Panc1 (cell line): ENCODE data around the gene SPPL2C. TPM values are rescaled to one million over a fixed set of nuclear protein-coding genes. Genes with fewer than 3 reads are reported as not detected.

Experiments used
- ATAC-seq: fragments of 200-7000 bp; cut with Tn5 transposase; 2 replicates; pipeline ENCODE4 v1.9.1; 2020; ENCODE audit warnings: mild to moderate bottlenecking, moderate library complexity
- BruUV-seq: library from RNA; stranded (reverse); fragments of 400-500 nt; replicated peaks from 2 replicates; lab custom pipeline; 2021; lab: Mats Ljungman, UMichigan
- CTCF ChIA-PET: fragments of 300-600 bp; sonication (Branson Sonifier 250); formaldehyde crosslinking; loops from one replicate; lab custom pipeline; 2022; ENCODE audit warnings: antibody characterized with exemption; lab: Charles Lee
- POLR2A ChIA-PET: fragments of 300-600 bp; sonication (Branson Sonifier 250); formaldehyde crosslinking; loops from one replicate; lab custom pipeline; 2022; ENCODE audit warnings: antibody characterized with exemption; lab: Charles Lee
- DNase-seq: peaks from one replicate; pipeline ENCODE4 v3.0.0-alpha.2; 2010; ENCODE audit warnings: low read depth, low spot score
- H3K27ac ChIP-seq: 2 replicates; pipeline ENCODE4 v1.5.1; 2011; ENCODE audit warnings: mild to moderate bottlenecking, low read length, inconsistent platforms
- H3K27me3 ChIP-seq: fragments of 200-500 bp; sonication (Bioruptor generic); 2 replicates; pipeline ENCODE4 v1.6.0; 2014; ENCODE audit warnings: low read length, inconsistent platforms; ENCODE audit not compliant: control insufficient read depth, insufficient read depth
- H3K36me3 ChIP-seq: fragments of 200-500 bp; sonication (Bioruptor generic); 2 replicates; pipeline ENCODE4 v1.5.1; 2014; ENCODE audit warnings: inconsistent platforms, mild to moderate bottlenecking, low read length, moderate library complexity; ENCODE audit not compliant: control insufficient read depth, insufficient read depth
- H3K4me1 ChIP-seq: 2 replicates; pipeline ENCODE4 v1.5.1; 2011; ENCODE audit warnings: inconsistent platforms, mild to moderate bottlenecking, low read length, moderate library complexity; ENCODE audit not compliant: control insufficient read depth, insufficient read depth
- H3K4me3 ChIP-seq, 2 experiments: 2 replicates each; pipeline ENCODE4 v1.5.1; 2011 to 2012; ENCODE audit warnings: low read depth in 2 of 2, low read length in 2 of 2, mild to moderate bottlenecking in 2 of 2, inconsistent platforms in 1 of 2, moderate library complexity in 1 of 2
- H3K9me3 ChIP-seq: fragments of 200-500 bp; sonication (Bioruptor generic); 2 replicates; pipeline ENCODE4 v1.5.1; 2014; ENCODE audit warnings: low read depth, mild to moderate bottlenecking, inconsistent platforms, low read length, moderate library complexity; ENCODE audit not compliant: control insufficient read depth, insufficient read depth
- CTCF ChIP-seq: fragments of 450-650 bp; IDR thresholded peaks from 2 replicates; pipeline ENCODE4 v1.5.1; 2017; ENCODE audit warnings: mild to moderate bottlenecking
- POLR2AphosphoS5 ChIP-seq: IDR thresholded peaks from 2 replicates; pipeline ENCODE4 v1.6.1; 2012; ENCODE audit warnings: mild to moderate bottlenecking, low read depth, low read length, moderate library complexity
- REST ChIP-seq, 2 experiments: IDR thresholded peaks; 2 replicates each; pipeline ENCODE4 v1.6.1; 2011 to 2012; ENCODE audit warnings: low read depth in 2 of 2, control low read depth in 1 of 2, low read length in 1 of 2, mild to moderate bottlenecking in 1 of 2, moderate library complexity in 1 of 2; ENCODE audit not compliant: insufficient read depth in 1 of 2
- SIN3A ChIP-seq: IDR thresholded peaks from 2 replicates; pipeline ENCODE4 v1.6.1; 2012; ENCODE audit warnings: low read depth, mild to moderate bottlenecking, low read length, moderate library complexity, borderline replicate concordance; ENCODE audit not compliant: insufficient read depth
- TCF7L2 ChIP-seq: IDR thresholded peaks from 2 replicates; pipeline ENCODE4 v1.6.1; 2011; ENCODE audit warnings: mild to moderate bottlenecking, low read depth, low read length, inconsistent platforms
- in situ Hi-C: cut with HindIII; loops from 2 replicates; pipeline ENCODE4 v1.10.0; 2016; ENCODE audit warnings: low sequenced_read_pairs, low pct_unique_long_range_greater_than_20kb
- intact Hi-C: fragments of 100-400 bp; cut with micrococcal nuclease; formaldehyde crosslinking; loops from one replicate; pipeline ENCODE4 v1.10.0; 2022; ENCODE audit not compliant: unreplicated experiment
- total RNA-seq: library from RNA; stranded (reverse); gene quantifications from one replicate; pipeline ENCODE4 v1.2.1, GENCODE V29; 2021; ENCODE audit not compliant: unreplicated experiment

Gene SPPL2C
- total RNA-seq, 1 experiment from 2014 or later, result not detected

- no peaks in the 10 kb centered on the region for H3K4me1 ChIP-seq
- H3K27ac ChIP-seq, result peak within 1 kb of the TSS; percentile 88
- TF ChIP-seq REST (IDR thresholded peaks at IDR 0.05; ENCODE audit: insufficient read depth in 1 of 2, low read depth in 2 of 2, low read length in 1 of 2) (no peak), SIN3A (no peak), CTCF (peak; percentile 97), POLR2AphosphoS5 (peak; percentile 77), TCF7L2 (no peak)
- no TSS peak for BruUV-seq
- H3K27me3 ChIP-seq, result no peaks in the 10 kb centered on the region
- intact Hi-C loops (no loop called here), in situ Hi-C loops (no loop called here)
- H3K4me3 ChIP-seq, result peak within 1 kb of the TSS; percentile 55 to 59
- peak; percentile 96 for ATAC-seq
- CTCF ChIA-PET, result interaction anchor here (0.5 kb wide), 1 partner anchor 24 kb away, joined by 3 read pairs; no protein-coding TSS in a partner anchor
- peak; percentile 69 for DNase-seq
- POLR2A ChIA-PET, result no interaction called here
- no peaks in the 10 kb centered on the region; the same call in 1 of the 2 replicates for H3K36me3 ChIP-seq
- no peaks in the 10 kb centered on the region for H3K9me3 ChIP-seq
These were observed 49.5 kb downstream of the SPPL2C start, which contains the start of gene MAPT for GRCh38 chr17:45894022-45894784. Gene MAPT (plus strand): TSS chr17:45894554. CDS start chr17:45962338, 67,784 bp downstream.

GRCh38 chr17:45895304-45895968, 50.8 kb downstream of the SPPL2C start:
- ChIA-PET CTCF (interaction anchor here (0.6 kb wide), 1 partner anchor 298 kb away, joined by 3 read pairs; no protein-coding TSS in a partner anchor), POLR2A (no interaction called here)
- Histone ChIP-seq H3K27ac (no peak overlapping the region), H3K4me1 (no peaks in the 10 kb centered on the region), H3K36me3 (no peaks in the 10 kb centered on the region; the same call in 1 of the 2 replicates), H3K9me3 (no peaks in the 10 kb centered on the region), H3K4me3 (peak overlapping the region; percentile 55 to 59), H3K27me3 (no peaks in the 10 kb centered on the region)
- ATAC-seq (no peak; the same call in 1 of the 2 replicates), DNase-seq (no peak)
- TF ChIP-seq SIN3A (no peak), TCF7L2 (no peak), POLR2AphosphoS5 (no peak), CTCF (peak; percentile 33)
- no TSS peak for BruUV-seq
- intact Hi-C loops, result no loop called here
- in situ Hi-C loops, result no loop called here
